Astrocyte (in vitro differentiated cells and primary cell): ENCODE measurements around the gene FLACC1. TPM values are rescaled to one million over a fixed set of nuclear protein-coding genes. Genes with fewer than 3 reads are reported as not detected.

ENCODE experiments used
- DNase-seq: peaks from one replicate; pipeline ENCODE4 v3.0.0-alpha.2; 2010; ENCODE audit warnings: low read depth
- FAIRE-seq: peaks from 2 replicates; lab custom pipeline; 2011; peaks lifted over from hg19 to GRCh38; lab: Jason Lieb, UNC
- H2AFZ ChIP-seq: 2 replicates; pipeline ENCODE4 v1.6.0; 2012; ENCODE audit warnings: low read depth, low read length, inconsistent platforms
- H3K27ac ChIP-seq: 2 replicates; pipeline ENCODE4 v1.5.1; 2011; ENCODE audit warnings: low read depth, low read length, inconsistent platforms
- H3K27me3 ChIP-seq: 2 replicates; pipeline ENCODE4 v1.6.0; 2011; ENCODE audit warnings: low read length, inconsistent platforms; ENCODE audit not compliant: insufficient read depth
- H3K36me3 ChIP-seq: 2 replicates; pipeline ENCODE4 v1.5.1; 2011; ENCODE audit warnings: low read length, inconsistent platforms; ENCODE audit not compliant: insufficient read depth
- H3K4me1 ChIP-seq: 2 replicates; pipeline ENCODE4 v1.5.1; 2011; ENCODE audit warnings: low read length, inconsistent platforms; ENCODE audit not compliant: insufficient read depth
- H3K4me2 ChIP-seq: 2 replicates; pipeline ENCODE4 v1.6.0; 2012; ENCODE audit warnings: low read length, inconsistent platforms
- H3K4me3 ChIP-seq: 2 replicates; pipeline ENCODE4 v1.5.1; 2011; ENCODE audit warnings: low read depth, mild to moderate bottlenecking, low read length, inconsistent platforms; ENCODE audit not compliant: insufficient read depth
- H3K79me2 ChIP-seq: 2 replicates; pipeline ENCODE4 v1.6.0; 2012; ENCODE audit warnings: mild to moderate bottlenecking, low read length, inconsistent platforms; ENCODE audit not compliant: insufficient read depth
- H3K9ac ChIP-seq: 2 replicates; pipeline ENCODE4 v1.6.0; 2012; ENCODE audit warnings: mild to moderate bottlenecking, low read length, inconsistent platforms
- H3K9me3 ChIP-seq: 2 replicates; pipeline ENCODE4 v1.5.1; 2012; ENCODE audit warnings: low read depth, mild to moderate bottlenecking, low read length, inconsistent platforms; ENCODE audit not compliant: insufficient read depth
- H4K20me1 ChIP-seq: 2 replicates; pipeline ENCODE4 v1.6.0; 2012; ENCODE audit warnings: low read length, inconsistent platforms; ENCODE audit not compliant: insufficient read depth
- H3K27ac Mint-ChIP-seq: one replicate; pipeline ENCODE4 v1.8.0; 2021; ENCODE audit warnings: mild to moderate bottlenecking, mixed read lengths; ENCODE audit not compliant: unreplicated experiment
- H3K27me3 Mint-ChIP-seq: one replicate; pipeline ENCODE4 v1.8.0; 2021; ENCODE audit warnings: low read depth, mixed read lengths; ENCODE audit not compliant: unreplicated experiment
- H3K36me3 Mint-ChIP-seq: one replicate; pipeline ENCODE4 v1.8.0; 2021; ENCODE audit warnings: low read depth, mixed read lengths; ENCODE audit not compliant: unreplicated experiment
- H3K4me1 Mint-ChIP-seq: one replicate; pipeline ENCODE4 v1.8.0; 2021; ENCODE audit warnings: low read depth, mixed read lengths; ENCODE audit not compliant: unreplicated experiment
- H3K4me3 Mint-ChIP-seq: one replicate; pipeline ENCODE4 v1.8.0; 2021; ENCODE audit warnings: mild to moderate bottlenecking, moderate library complexity, mixed read lengths; ENCODE audit not compliant: unreplicated experiment
- H3K9me3 Mint-ChIP-seq: one replicate; pipeline ENCODE4 v1.8.0; 2021; ENCODE audit warnings: mild to moderate bottlenecking, mixed read lengths; ENCODE audit not compliant: unreplicated experiment
- CTCF ChIP-seq: IDR thresholded peaks from 2 replicates; pipeline ENCODE4 v1.5.1; 2011; ENCODE audit warnings: low read depth, mild to moderate bottlenecking, inconsistent platforms, low read length, moderate library complexity; ENCODE audit not compliant: insufficient read depth
- EZH2 ChIP-seq: IDR thresholded peaks from 2 replicates; pipeline ENCODE4 v1.6.1; 2012; ENCODE audit warnings: mild to moderate bottlenecking, low read length, inconsistent platforms; ENCODE audit not compliant: insufficient read depth
- total RNA-seq: library from RNA; stranded (reverse); gene quantifications from 2 replicates; pipeline ENCODE4 v1.2.1, GENCODE V29; 2021

The FLACC1 gene
- total RNA-seq, 1 donor from 2014 or later = 2.2 TPM

- no peaks in the 10 kb centered on the region for H3K4me1 ChIP-seq
- H3K9me3 ChIP-seq = no peaks in the 10 kb centered on the region
- H2AFZ ChIP-seq = no peak overlapping the region
- H3K79me2 ChIP-seq = no peaks in the 10 kb centered on the region
- no peaks in the 10 kb centered on the region for H3K27me3 ChIP-seq
- H3K27ac Mint-ChIP-seq = no peak overlapping the region
- no peaks in the 10 kb centered on the region for H4K20me1 ChIP-seq
- H3K27me3 Mint-ChIP-seq = peaks cover 3% of the 10 kb centered on the region
- no peak overlapping the region for H3K4me3 ChIP-seq
- no peaks in the 10 kb centered on the region for H3K4me1 Mint-ChIP-seq
- no peak for FAIRE-seq
- no peak for DNase-seq
- no peak overlapping the region for H3K27ac ChIP-seq
- TF ChIP-seq CTCF (no peak), EZH2 (no peak)
- no peak overlapping the region for H3K4me2 ChIP-seq
- H3K36me3 Mint-ChIP-seq = peaks cover 40% of the 10 kb centered on the region
- no peak overlapping the region for H3K4me3 Mint-ChIP-seq
- no peak overlapping the region for H3K9ac ChIP-seq
- peaks cover 12% of the 10 kb centered on the region for H3K9me3 Mint-ChIP-seq
- H3K36me3 ChIP-seq = peaks cover 3% of the 10 kb centered on the region
These were observed 13.6 kb downstream of the FLACC1 start for GRCh38 chr2:201343559-201343958.

- no peak overlapping the region for H3K27ac ChIP-seq
- no peak overlapping the region for H2AFZ ChIP-seq
- peaks cover 42% of the 10 kb centered on the region for H3K36me3 Mint-ChIP-seq
- no peaks in the 10 kb centered on the region for H3K9me3 ChIP-seq
- no peak overlapping the region for H3K27ac Mint-ChIP-seq
- peaks cover 12% of the 10 kb centered on the region for H3K9me3 Mint-ChIP-seq
- peaks cover 3% of the 10 kb centered on the region for H3K36me3 ChIP-seq
- no peak overlapping the region for H3K4me2 ChIP-seq
- TF ChIP-seq EZH2 (no peak), CTCF (no peak)
- no peaks in the 10 kb centered on the region for H3K79me2 ChIP-seq
- FAIRE-seq (no peak), DNase-seq (no peak)
- no peaks in the 10 kb centered on the region for H3K4me1 Mint-ChIP-seq
- no peaks in the 10 kb centered on the region for H3K4me1 ChIP-seq
- H3K27me3 Mint-ChIP-seq = peaks cover 3% of the 10 kb centered on the region
- H3K4me3 Mint-ChIP-seq = no peak overlapping the region
- no peak overlapping the region for H3K9ac ChIP-seq
- no peaks in the 10 kb centered on the region for H4K20me1 ChIP-seq
- no peak overlapping the region for H3K4me3 ChIP-seq
- no peaks in the 10 kb centered on the region for H3K27me3 ChIP-seq
These were observed 14.2 kb downstream of the FLACC1 start for GRCh38 chr2:201342923-201343322.

GRCh38 chr2:201329409-201329808 is 27.7 kb downstream of the FLACC1 start:
- Histone ChIP-seq H3K9me3 (no peaks in the 10 kb centered on the region), H2AFZ (no peak overlapping the region), H3K4me2 (no peak overlapping the region), H4K20me1 (no peaks in the 10 kb centered on the region), H3K4me1 (no peaks in the 10 kb centered on the region), H3K27ac (no peak overlapping the region), H3K27me3 (no peaks in the 10 kb centered on the region), H3K9ac (no peak overlapping the region), H3K79me2 (no peaks in the 10 kb centered on the region), H3K4me3 (no peak overlapping the region), H3K36me3 (no peaks in the 10 kb centered on the region)
- Mint-ChIP-seq H3K4me1 (no peaks in the 10 kb centered on the region), H3K36me3 (peaks cover 12% of the 10 kb centered on the region), H3K9me3 (peaks cover 20% of the 10 kb centered on the region), H3K27ac (no peak overlapping the region), H3K4me3 (no peak overlapping the region), H3K27me3 (no peaks in the 10 kb centered on the region)
- no peak for DNase-seq
- TF ChIP-seq CTCF = no peak
- no peak for TF ChIP-seq EZH2
- FAIRE-seq = no peak
